ENCODE measurements around the gene ITGAX. TPM values are rescaled to one million over a fixed set of nuclear protein-coding genes. Genes with fewer than 3 reads are reported as not detected.
"Not testable (repeated sequence)": the region's sequence is repeated elsewhere in the genome, so short reads cannot be mapped to it uniquely, and the experiment has no call there.

ITGAX gene
- total RNA-seq, 1 donor, result 0.36 TPM

DNA sequence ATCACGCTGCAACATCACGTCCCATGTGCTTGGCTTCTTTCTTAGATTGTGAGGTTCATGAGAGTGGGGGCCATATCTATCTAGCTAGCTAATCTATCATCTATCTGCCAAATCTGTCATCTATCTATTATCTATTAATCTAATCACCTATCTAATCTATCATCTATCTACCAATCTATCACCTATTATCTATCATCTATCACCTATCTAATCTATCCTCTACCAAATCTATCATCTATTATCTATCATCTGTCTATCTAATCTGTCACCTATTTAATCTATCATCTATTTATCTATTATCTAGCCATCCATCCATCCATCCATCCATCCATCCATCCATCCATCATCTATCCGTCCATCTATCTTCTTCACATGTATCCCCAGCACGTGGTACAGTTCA, 59.0 kb downstream of the ITGAX start:
- no peak overlapping the region for H3K27ac ChIP-seq (ENCODE audit: low read depth, low read length)
- H3K79me2 ChIP-seq (ENCODE audit: insufficient read depth, low read length), result no peaks in the 10 kb centered on the region

DNA sequence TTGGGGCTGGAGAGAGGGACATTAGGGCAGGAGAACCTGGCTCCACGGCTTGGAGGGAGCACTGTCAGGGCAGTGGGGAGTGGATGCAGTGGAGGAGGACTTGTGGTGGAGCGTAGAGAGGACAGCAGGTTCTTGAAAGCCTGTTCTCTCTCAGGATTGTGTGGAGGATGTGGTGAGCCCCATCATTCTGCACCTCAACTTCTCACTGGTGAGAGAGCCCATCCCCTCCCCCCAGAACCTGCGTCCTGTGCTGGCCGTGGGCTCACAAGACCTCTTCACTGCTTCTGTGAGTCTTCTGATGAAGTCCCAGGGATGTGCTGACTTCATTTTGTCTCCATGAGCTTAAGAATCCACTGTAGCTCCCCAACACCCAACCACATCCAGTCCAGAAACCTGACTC, 59.7 kb downstream of the ITGAX start:
- H3K4me2 ChIP-seq (ENCODE audit: insufficient read depth, low read length), result no peak overlapping the region
- no peak overlapping the region for H2AFZ ChIP-seq (ENCODE audit: low read length)
- H3K36me3 ChIP-seq (ENCODE audit: insufficient read depth, low read length), result no peaks in the 10 kb centered on the region
- no peak overlapping the region for H3K4me3 ChIP-seq (ENCODE audit: insufficient read depth, low read length)
- no peak for DNase-seq (ENCODE audit: insufficient read length, low spot score, missing footprints)
- H4K20me1 ChIP-seq (ENCODE audit: insufficient read depth, low read length), result no peaks in the 10 kb centered on the region
- peaks cover 6% of the 10 kb centered on the region for H3K27me3 ChIP-seq (ENCODE audit: insufficient read depth, low read length)
- H3K27ac ChIP-seq (ENCODE audit: low read depth, low read length), result no peak overlapping the region
- H3K9me3 ChIP-seq (ENCODE audit: low read depth, low read length), result no peaks in the 10 kb centered on the region
- no peaks in the 10 kb centered on the region for H3K4me1 ChIP-seq (ENCODE audit: insufficient read depth, low read length)
- no peak for TF ChIP-seq CTCF (IDR thresholded peaks at IDR 0.05; ENCODE audit: extremely low read depth, low read depth, low read length)
- H3K79me2 ChIP-seq (ENCODE audit: insufficient read depth, low read length), result no peaks in the 10 kb centered on the region

More for the DNA sequence above, 59.0 kb downstream of the ITGAX start:
- Histone ChIP-seq H3K27me3 (ENCODE audit: insufficient read depth, low read length) (peaks cover 6% of the 10 kb centered on the region), H4K20me1 (ENCODE audit: insufficient read depth, low read length) (no peaks in the 10 kb centered on the region), H3K4me2 (ENCODE audit: insufficient read depth, low read length) (no peak overlapping the region), H3K4me1 (ENCODE audit: insufficient read depth, low read length) (no peaks in the 10 kb centered on the region), H2AFZ (ENCODE audit: low read length) (no peak overlapping the region), H3K4me3 (ENCODE audit: insufficient read depth, low read length) (no peak overlapping the region), H3K36me3 (ENCODE audit: insufficient read depth, low read length) (no peaks in the 10 kb centered on the region), H3K9me3 (ENCODE audit: low read depth, low read length) (no peaks in the 10 kb centered on the region)
- no peak for DNase-seq (ENCODE audit: insufficient read length, low spot score, missing footprints)
- TF ChIP-seq CTCF (IDR thresholded peaks at IDR 0.05; ENCODE audit: extremely low read depth, low read depth, low read length), result no peak

- no peak for DNase-seq (ENCODE audit: insufficient read length, low spot score, missing footprints)
- no peak for TF ChIP-seq CTCF (IDR thresholded peaks at IDR 0.05; ENCODE audit: extremely low read depth, low read depth, low read length)
- H3K27me3 ChIP-seq (ENCODE audit: insufficient read depth, low read length), result peaks cover 10% of the 10 kb centered on the region
- no peaks in the 10 kb centered on the region for H3K36me3 ChIP-seq (ENCODE audit: insufficient read depth, low read length)
- no peak overlapping the region for H2AFZ ChIP-seq (ENCODE audit: low read length)
- H3K4me2 ChIP-seq (ENCODE audit: insufficient read depth, low read length), result no peak overlapping the region
- no peaks in the 10 kb centered on the region for H4K20me1 ChIP-seq (ENCODE audit: insufficient read depth, low read length)
- H3K4me1 ChIP-seq (ENCODE audit: insufficient read depth, low read length), result no peaks in the 10 kb centered on the region
- no peaks in the 10 kb centered on the region for H3K79me2 ChIP-seq (ENCODE audit: insufficient read depth, low read length)
- H3K9me3 ChIP-seq (ENCODE audit: low read depth, low read length), result no peaks in the 10 kb centered on the region
- no peak overlapping the region for H3K27ac ChIP-seq (ENCODE audit: low read depth, low read length)
- H3K4me3 ChIP-seq (ENCODE audit: insufficient read depth, low read length), result no peak overlapping the region
These were observed 61.4 kb downstream of the ITGAX start for GRCh38 chr16:31416371-31416770.

DNA sequence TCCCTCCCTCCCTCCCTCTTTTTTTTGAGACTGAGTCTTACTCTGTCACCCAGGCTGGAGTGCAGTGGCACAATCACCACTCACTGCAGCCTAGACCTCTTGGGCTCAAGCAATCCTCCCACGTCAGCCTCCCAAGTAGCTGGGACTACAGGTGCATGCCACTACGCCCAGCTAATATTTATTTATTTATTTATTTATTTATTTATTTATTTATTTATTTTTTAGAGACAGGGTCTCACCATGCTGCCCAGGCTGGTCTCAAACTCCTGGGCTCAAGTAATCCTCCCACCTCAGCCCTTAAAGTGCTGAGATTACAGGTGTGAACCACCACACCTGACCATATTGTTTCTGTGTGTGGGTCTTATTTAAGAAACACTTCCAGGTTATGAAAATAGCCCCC, 62.1 kb downstream of the ITGAX start:
- not testable (repeated sequence) for H3K4me2 ChIP-seq (ENCODE audit: insufficient read depth, low read length); H3K79me2 ChIP-seq (ENCODE audit: insufficient read depth, low read length); H2AFZ ChIP-seq (ENCODE audit: low read length); H3K27ac ChIP-seq (ENCODE audit: low read depth, low read length); DNase-seq (ENCODE audit: insufficient read length, low spot score, missing footprints); H3K4me1 ChIP-seq (ENCODE audit: insufficient read depth, low read length); H3K4me3 ChIP-seq (ENCODE audit: insufficient read depth, low read length); H3K27me3 ChIP-seq (ENCODE audit: insufficient read depth, low read length); H3K36me3 ChIP-seq (ENCODE audit: insufficient read depth, low read length); H4K20me1 ChIP-seq (ENCODE audit: insufficient read depth, low read length); H3K9me3 ChIP-seq (ENCODE audit: low read depth, low read length)

Measured in osteoblast (primary cell).